GM23338 (cell line): Measurements from ENCODE around the gene USP17L10. TPM values are rescaled to one million over a fixed set of nuclear protein-coding genes. Genes with fewer than 3 reads are reported as not detected.
A peak's percentile ranks its signal among the peaks of the same experiment; 100 is the strongest.
"Not testable (repeated sequence)": the region's sequence is repeated elsewhere in the genome, so short reads cannot be mapped to it uniquely, and the experiment has no call there.

Experiments used
- ATAC-seq: fragments of 200-7000 bp; cut with Tn5 transposase; 3 replicates; pipeline ENCODE4 v1.9.1; 2020
- DNase-seq: peaks from one replicate; pipeline ENCODE4 v3.0.0-alpha.2; 2015; ENCODE audit warnings: low spot score
- H2AFZ ChIP-seq: fragments of 200-600 bp; sonication (generic); 2 replicates; pipeline ENCODE4 v1.8.0; 2016; ENCODE audit warnings: antibody characterized with exemption, mild to moderate bottlenecking, moderate library complexity
- H3F3A ChIP-seq: fragments of 200-600 bp; sonication (generic); replicated peaks from 2 replicates; pipeline ENCODE4 v1.8.0; 2017; ENCODE audit warnings: antibody characterized with exemption, mixed run types, low read depth
- H3K27ac ChIP-seq: fragments of 200-600 bp; sonication (generic); 2 replicates; pipeline ENCODE4 v1.6.1; 2016; ENCODE audit warnings: low read depth
- H3K27me3 ChIP-seq: fragments of 200-600 bp; sonication (generic); 2 replicates; pipeline ENCODE4 v1.8.0; 2016; ENCODE audit warnings: mild to moderate bottlenecking, mixed run types, moderate library complexity; ENCODE audit not compliant: insufficient read depth
- H3K36me3 ChIP-seq: fragments of 200-600 bp; sonication (generic); 2 replicates; pipeline ENCODE4 v1.8.0; 2016; ENCODE audit warnings: mild to moderate bottlenecking; ENCODE audit not compliant: insufficient read depth
- H3K4me1 ChIP-seq: fragments of 200-600 bp; sonication (generic); 2 replicates; pipeline ENCODE4 v1.8.0; 2016; ENCODE audit warnings: mild to moderate bottlenecking, moderate library complexity; ENCODE audit not compliant: insufficient read depth
- H3K4me2 ChIP-seq: fragments of 200-600 bp; sonication (generic); 2 replicates; pipeline ENCODE4 v1.7.1; 2017; ENCODE audit warnings: mixed run types
- H3K4me3 ChIP-seq: fragments of 200-600 bp; sonication (generic); 2 replicates; pipeline ENCODE4 v1.6.1; 2016; ENCODE audit warnings: mixed run types
- H3K79me2 ChIP-seq: fragments of 200-600 bp; sonication (generic); replicated peaks from 2 replicates; pipeline ENCODE4 v1.8.0; 2017; ENCODE audit warnings: mild to moderate bottlenecking; ENCODE audit not compliant: insufficient read depth
- H3K9me2 ChIP-seq: fragments of 200-600 bp; sonication (generic); 2 replicates; pipeline ENCODE4 v1.8.0; 2017; ENCODE audit not compliant: insufficient read depth
- H4K20me1 ChIP-seq: fragments of 200-600 bp; sonication (generic); replicated peaks from 2 replicates; pipeline ENCODE4 v1.8.0; 2017; ENCODE audit warnings: mild to moderate bottlenecking; ENCODE audit not compliant: insufficient read depth
- H3K27ac Mint-ChIP-seq: 2 replicates; pipeline ENCODE4 v1.8.0; 2020; ENCODE audit warnings: inconsistent platforms, mild to moderate bottlenecking, moderate library complexity, mixed read lengths
- H3K27me3 Mint-ChIP-seq: 3 replicates; pipeline ENCODE4 v1.8.0; 2022; ENCODE audit warnings: low read depth, mild to moderate bottlenecking, moderate library complexity, mixed read lengths, inconsistent platforms; ENCODE audit not compliant: insufficient read depth, poor library complexity
- H3K36me3 Mint-ChIP-seq: 3 replicates; pipeline ENCODE4 v1.8.0; 2021; ENCODE audit warnings: low read depth, mild to moderate bottlenecking, inconsistent platforms, moderate library complexity, mixed read lengths
- H3K4me1 Mint-ChIP-seq: 3 replicates; pipeline ENCODE4 v1.8.0; 2020; ENCODE audit warnings: mild to moderate bottlenecking, inconsistent platforms, mixed read lengths
- H3K4me3 Mint-ChIP-seq: 3 replicates; pipeline ENCODE4 v1.8.0; 2021; ENCODE audit warnings: moderate library complexity, mild to moderate bottlenecking, inconsistent platforms, mixed read lengths
- H3K9me3 Mint-ChIP-seq: 3 replicates; pipeline ENCODE4 v1.8.0; 2020; ENCODE audit warnings: moderate library complexity, mild to moderate bottlenecking, inconsistent platforms, mixed read lengths
- CTCF ChIP-seq, 2 experiments: fragments of 200-600 bp in 1 of 2; sonication (generic) in 1 of 2; conservative IDR thresholded peaks; 2 replicates each; pipeline versions ENCODE4 v1.5.1 to v1.6.1; 2016 to 2017; ENCODE audit warnings: antibody characterized with exemption in 2 of 2, low read depth in 2 of 2, mild to moderate bottlenecking in 2 of 2, moderate library complexity in 1 of 2
- polyA plus RNA-seq: library from polyadenylated mRNA; unstranded; fragments of >200 nt; fragmentation: Nextera tagmentation; extraction: Ambion mirVana; gene quantifications from 2 replicates; pipeline ENCODE4 v1.2.1, GENCODE V29; 2016
- total RNA-seq: library from RNA; depleted of rRNA; stranded (reverse); fragments of >200 nt; shearing (Covaris generic); gene quantifications from 2 replicates; pipeline ENCODE4 v1.2.3, GENCODE V29; 2014

Gene USP17L10
- total and polyA plus RNA-seq, 2 experiments from 2014 or later, result not detected

DNA sequence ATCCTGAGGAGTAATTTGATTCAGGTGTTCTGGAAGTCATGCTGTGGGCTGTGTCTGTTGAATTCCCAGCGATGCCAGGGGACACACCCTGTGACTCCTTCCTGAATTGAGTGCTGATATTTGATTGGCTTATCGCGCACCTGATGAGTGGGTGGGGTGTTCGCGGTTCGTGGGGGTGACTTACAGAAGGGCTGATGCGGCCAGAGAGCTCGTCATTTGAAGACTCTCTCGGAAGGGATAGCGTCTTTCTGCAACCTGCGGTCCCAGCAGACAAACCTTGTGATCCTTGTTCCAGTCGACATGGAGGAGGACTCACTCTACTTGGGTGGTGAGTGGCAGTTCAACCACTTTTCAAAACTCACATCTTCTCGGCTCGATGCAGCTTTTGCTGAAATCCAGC lies 14.1 kb downstream of the USP17L10 start, which contains the start of gene USP17L13:
USP17L13 (plus strand) TSS at position 301 of the 400 bp plus-strand sequence; CDS start at position 301, 0 bp downstream.
- not testable (repeated sequence) for H3K9me3 Mint-ChIP-seq, H2AFZ ChIP-seq, ATAC-seq, H3K4me2 ChIP-seq, H3K79me2 ChIP-seq, H3K36me3 Mint-ChIP-seq, H3K27me3 Mint-ChIP-seq, H3K36me3 ChIP-seq, H3F3A ChIP-seq, H3K4me3 ChIP-seq, H3K4me1 Mint-ChIP-seq, H3K9me2 ChIP-seq, H3K27ac Mint-ChIP-seq, H3K4me1 ChIP-seq, H4K20me1 ChIP-seq, DNase-seq, H3K27me3 ChIP-seq, H3K27ac ChIP-seq, H3K4me3 Mint-ChIP-seq

- not testable (repeated sequence) for H4K20me1 ChIP-seq, H3K27ac Mint-ChIP-seq, H3K79me2 ChIP-seq, H2AFZ ChIP-seq, H3K4me1 Mint-ChIP-seq, H3K36me3 Mint-ChIP-seq, H3K4me2 ChIP-seq, H3K36me3 ChIP-seq, H3K9me2 ChIP-seq, H3F3A ChIP-seq, H3K4me3 Mint-ChIP-seq, H3K27me3 ChIP-seq, H3K4me1 ChIP-seq, H3K27me3 Mint-ChIP-seq, H3K4me3 ChIP-seq, DNase-seq, H3K9me3 Mint-ChIP-seq, ATAC-seq, H3K27ac ChIP-seq
- TF ChIP-seq CTCF (conservative IDR thresholded peaks at IDR 0.05; ENCODE audit: low read depth in 2 of 2), result 0 out of 4 replicates have a peak, but pooled peaks of 1 of the 2 experiments have one; percentile 4
These were observed 19.8 kb downstream of the USP17L10 start for GRCh38 chr4:9230249-9230648.

DNA sequence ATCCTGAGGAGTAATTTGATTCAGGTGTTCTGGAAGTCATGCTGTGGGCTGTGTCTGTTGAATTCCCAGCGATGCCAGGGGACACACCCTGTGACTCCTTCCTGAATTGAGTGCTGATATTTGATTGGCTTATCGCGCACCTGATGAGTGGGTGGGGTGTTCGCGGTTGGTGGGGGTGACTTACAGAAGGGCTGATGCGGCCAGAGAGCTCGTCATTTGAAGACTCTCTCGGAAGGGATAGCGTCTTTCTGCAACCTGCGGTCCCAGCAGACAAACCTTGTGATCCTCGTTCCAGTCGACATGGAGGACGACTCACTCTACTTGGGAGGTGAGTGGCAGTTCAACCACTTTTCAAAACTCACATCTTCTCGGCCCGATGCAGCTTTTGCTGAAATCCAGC lies 23.6 kb downstream of the USP17L10 start, which contains the start of gene USP17L15:
USP17L15 (plus strand) TSS at position 301 of the 400 bp plus-strand sequence; CDS start at position 301, 0 bp downstream.
- H3K4me1 Mint-ChIP-seq, H3F3A ChIP-seq, H2AFZ ChIP-seq, H3K9me3 Mint-ChIP-seq, H3K27ac ChIP-seq, H3K4me2 ChIP-seq, H4K20me1 ChIP-seq, H3K27me3 ChIP-seq, H3K27ac Mint-ChIP-seq, H3K79me2 ChIP-seq, DNase-seq, H3K27me3 Mint-ChIP-seq, ATAC-seq, H3K4me3 ChIP-seq, H3K36me3 ChIP-seq, H3K4me1 ChIP-seq, H3K36me3 Mint-ChIP-seq, H3K9me2 ChIP-seq, H3K4me3 Mint-ChIP-seq: not testable (repeated sequence)

DNA sequence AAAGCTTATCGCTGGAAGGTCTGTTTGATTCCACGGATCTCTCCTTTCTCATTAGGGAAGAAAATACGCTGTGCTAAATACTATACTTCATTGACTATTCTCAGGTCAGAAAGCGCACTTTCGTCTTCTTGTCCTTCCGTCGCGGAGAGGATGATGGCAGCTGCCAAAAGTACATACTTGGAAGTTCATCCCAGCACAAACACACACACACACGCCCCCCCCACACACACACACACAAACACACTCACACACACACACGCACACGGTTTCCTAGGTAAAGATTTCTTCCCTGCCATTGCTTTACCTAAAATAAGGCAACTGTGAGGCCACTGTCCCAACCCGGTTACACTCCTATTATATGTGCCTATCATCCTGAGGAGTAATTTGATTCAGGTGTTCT lies 28.0 kb downstream of the USP17L10 start:
- H3K4me1 Mint-ChIP-seq, H3K36me3 Mint-ChIP-seq, H2AFZ ChIP-seq, H3K4me1 ChIP-seq, H3K79me2 ChIP-seq, H3K9me3 Mint-ChIP-seq, H3K4me3 ChIP-seq, H3K36me3 ChIP-seq, H3F3A ChIP-seq, H3K4me2 ChIP-seq, H3K27me3 ChIP-seq, H3K4me3 Mint-ChIP-seq, H3K9me2 ChIP-seq, H3K27me3 Mint-ChIP-seq, H4K20me1 ChIP-seq, H3K27ac Mint-ChIP-seq, ATAC-seq, H3K27ac ChIP-seq: not testable (repeated sequence)
- DNase-seq, result peak; percentile 0

DNA sequence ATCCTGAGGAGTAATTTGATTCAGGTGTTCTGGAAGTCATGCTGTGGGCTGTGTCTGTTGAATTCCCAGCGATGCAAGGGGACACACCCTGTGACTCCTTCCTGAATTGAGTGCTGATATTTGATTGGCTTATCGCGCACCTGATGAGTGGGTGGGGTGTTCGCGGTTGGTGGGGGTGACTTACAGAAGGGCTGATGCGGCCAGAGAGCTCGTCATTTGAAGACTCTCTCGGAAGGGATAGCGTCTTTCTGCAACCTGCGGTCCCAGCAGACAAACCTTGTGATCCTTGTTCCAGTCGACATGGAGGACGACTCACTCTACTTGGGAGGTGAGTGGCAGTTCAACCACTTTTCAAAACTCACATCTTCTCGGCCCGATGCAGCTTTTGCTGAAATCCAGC lies 33.1 kb downstream of the USP17L10 start, which contains the start of gene USP17L17:
USP17L17 (plus strand) TSS at position 301 of the 400 bp plus-strand sequence; CDS start at position 301, 0 bp downstream.
- ATAC-seq, H3K9me2 ChIP-seq, H3K36me3 Mint-ChIP-seq, H4K20me1 ChIP-seq, H3F3A ChIP-seq, H3K4me1 ChIP-seq, H3K4me2 ChIP-seq, H3K4me1 Mint-ChIP-seq, H3K79me2 ChIP-seq, H3K27me3 ChIP-seq, DNase-seq, H3K27ac Mint-ChIP-seq, H2AFZ ChIP-seq, H3K9me3 Mint-ChIP-seq, H3K4me3 ChIP-seq, H3K27ac ChIP-seq, H3K4me3 Mint-ChIP-seq, H3K27me3 Mint-ChIP-seq, H3K36me3 ChIP-seq: not testable (repeated sequence)

DNA sequence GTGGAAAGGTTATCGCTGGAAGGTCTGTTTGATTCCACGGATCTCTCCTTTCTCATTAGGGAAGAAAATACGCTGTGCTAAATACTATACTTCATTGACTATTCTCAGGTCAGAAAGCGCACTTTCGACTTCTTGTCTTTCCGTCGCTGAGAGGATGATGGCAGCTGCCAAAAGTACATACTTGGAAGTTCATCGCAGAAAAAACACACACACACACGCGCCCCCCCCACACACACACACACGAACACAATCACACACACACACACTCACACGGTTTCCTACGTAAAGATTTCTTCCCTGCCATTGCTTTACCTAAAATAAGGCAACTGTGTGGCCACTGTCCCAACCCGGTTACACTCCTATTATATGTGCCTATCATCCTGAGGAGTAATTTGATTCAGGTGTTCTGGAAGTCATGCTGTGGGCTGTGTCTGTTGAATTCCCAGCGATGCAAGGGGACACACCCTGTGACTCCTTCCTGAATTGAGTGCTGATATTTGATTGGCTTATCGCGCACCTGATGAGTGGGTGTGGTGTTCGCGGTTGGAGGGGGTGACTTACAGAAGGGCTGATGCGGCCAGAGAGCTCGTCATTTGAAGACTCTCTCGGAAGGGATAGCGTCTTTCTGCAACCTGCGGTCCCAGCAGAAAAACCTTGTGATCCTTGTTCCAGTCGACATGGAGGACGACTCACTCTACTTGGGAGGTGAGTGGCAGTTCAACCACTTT lies 37.7 kb downstream of the USP17L10 start, which contains the start of gene USP17L18:
USP17L18 (plus strand) TSS at position 678 of the 728 bp plus-strand sequence; CDS start at position 678, 0 bp downstream.
- not testable (repeated sequence) for H4K20me1 ChIP-seq, H3K9me3 Mint-ChIP-seq, H3K79me2 ChIP-seq, H3K27ac ChIP-seq, H3K36me3 Mint-ChIP-seq, H3F3A ChIP-seq, H3K4me3 ChIP-seq, H3K9me2 ChIP-seq, H3K27me3 ChIP-seq, H3K4me1 ChIP-seq, ATAC-seq, H3K4me3 Mint-ChIP-seq, H3K27ac Mint-ChIP-seq, H2AFZ ChIP-seq, H3K4me2 ChIP-seq, H3K4me1 Mint-ChIP-seq, H3K36me3 ChIP-seq, H3K27me3 Mint-ChIP-seq
- peak; percentile 0 for DNase-seq
